ENCODE results near the gene HFM1.

HFM1 gene

DNA sequence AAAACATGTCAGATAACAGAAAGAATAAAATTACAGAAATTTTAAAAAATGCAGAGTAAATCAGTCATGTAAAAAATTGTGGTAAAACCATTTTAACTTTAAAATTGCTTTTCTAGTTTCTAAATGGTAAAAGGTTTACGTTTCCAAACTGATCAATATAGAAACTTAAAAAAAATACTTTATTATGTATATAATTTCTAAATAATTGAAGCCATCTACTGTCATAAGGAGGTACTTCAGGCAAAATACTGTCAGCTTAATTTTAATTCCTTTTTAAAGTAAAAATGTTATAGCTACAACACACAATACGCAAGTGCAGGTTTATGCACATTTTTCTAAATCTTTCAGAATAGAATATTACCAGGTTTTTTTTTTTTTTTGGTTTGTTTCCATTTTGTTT is 159.9 kb downstream of the HFM1 start:
- DNase-seq: no peak

GRCh38 chr1:91243171-91243570 is 161.5 kb downstream of the HFM1 start:
- DNase-seq: no peak

GRCh38 chr1:91234181-91234580 is 170.5 kb downstream of the HFM1 start:
- DNase-seq: no peak

- DNase-seq: no peak
Observed at GRCh38 chr1:91226741-91227140, 177.9 kb downstream of the HFM1 start.

DNA sequence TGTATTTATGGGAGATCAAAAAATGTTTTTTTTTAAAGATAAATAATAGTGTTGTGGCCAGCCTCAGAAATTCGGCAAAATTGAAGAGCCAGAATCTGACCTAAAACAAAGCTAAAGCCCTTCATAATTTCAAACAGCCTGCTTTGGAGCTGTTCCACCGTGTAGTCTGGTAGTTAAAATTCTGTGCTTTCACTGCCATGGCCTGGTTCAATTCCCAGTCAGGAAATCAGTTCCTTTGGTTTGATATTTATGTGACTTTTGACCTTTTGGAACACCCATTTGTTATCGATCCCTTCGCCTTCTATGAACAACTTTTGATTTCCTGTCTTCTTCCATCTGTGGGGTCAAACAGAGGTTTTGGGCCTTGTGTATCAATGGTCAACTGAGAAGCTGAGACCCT is 179.8 kb downstream of the HFM1 start:
- DNase-seq: no peak

DNA sequence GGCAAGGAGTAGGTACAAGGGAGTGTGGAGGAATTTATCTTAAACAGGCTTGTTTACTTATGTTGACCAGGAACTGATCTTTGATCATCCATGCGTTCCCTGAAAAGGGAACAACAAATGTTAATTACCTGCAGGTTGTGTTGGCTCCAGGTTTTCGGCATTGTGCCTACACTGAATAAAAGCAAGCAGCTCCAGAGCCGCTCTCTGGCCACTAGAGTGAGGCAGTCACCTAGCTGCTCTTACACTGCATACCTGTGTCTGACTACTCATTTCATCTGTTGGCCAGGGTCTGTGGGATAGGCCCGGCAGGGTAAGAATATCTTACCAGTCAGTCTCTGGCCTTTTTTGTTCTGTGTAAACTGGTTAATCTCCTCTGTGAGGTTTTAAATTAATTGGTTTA is 183.6 kb downstream of the HFM1 start:
- no peak for DNase-seq

DNA sequence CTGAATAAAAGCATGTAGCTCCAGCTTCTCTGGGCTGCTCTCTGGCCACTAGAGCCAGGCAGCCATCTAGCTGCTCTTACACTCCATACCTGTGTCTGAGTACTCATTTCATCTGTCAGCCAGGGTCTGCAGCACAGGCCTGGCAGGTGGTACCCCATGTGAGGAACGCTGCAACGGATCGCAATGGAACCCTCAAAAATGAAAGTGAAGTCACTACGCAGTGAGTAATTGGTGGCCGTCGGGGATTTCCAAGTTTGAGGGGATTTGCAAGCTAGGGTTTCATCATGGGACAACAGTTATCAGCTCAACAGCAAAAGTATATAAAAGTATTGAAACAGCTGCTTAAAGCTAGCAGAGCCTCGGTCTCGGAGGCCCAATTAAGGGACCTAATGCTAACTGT is 186.7 kb downstream of the HFM1 start:
- no peak for DNase-seq

All from NCI-H2171 treated with DMSO at 0.1 percent for 48 hours (cell line).